Pancreas (tissue), 10 donors: ENCODE measurements around the gene DROSHA. TPM values are rescaled to one million over a fixed set of nuclear protein-coding genes. Genes with fewer than 3 reads are reported as not detected.
"Not testable (repeated sequence)": the region's sequence is repeated elsewhere in the genome, so short reads cannot be mapped to it uniquely, and the experiment has no call there.

ENCODE experiments used
- ATAC-seq, 4 donors: fragments of 200-7000 bp; cut with Tn5 transposase; one replicate each; pipeline versions ENCODE4 v1.8.0 to v1.9.1; 2020; ENCODE audit warnings: mild to moderate bottlenecking in 4 of 4, moderate library complexity in 4 of 4
- DNase-seq, 6 donors: peaks; one replicate each; pipeline ENCODE4 v3.0.0-alpha.2; 2020
- FAIRE-seq: peaks from 2 replicates; lab custom pipeline; 2012; peaks lifted over from hg19 to GRCh38; lab: Jason Lieb, UNC
- H3K27ac ChIP-seq, 4 donors: fragments of 200-600 bp; sonication (generic); 1 replicate in 3 of 4; 2 replicates in 1 of 4; pipeline versions ENCODE4 v1.5.0 to v1.8.0; 2020
- H3K27me3 ChIP-seq, 4 donors: fragments of 200-600 bp; one replicate each; pipeline ENCODE4 v1.8.0; 2021
- H3K36me3 ChIP-seq, 3 donors: fragments of 200-600 bp; sonication (generic) in 1 of 3; one replicate each; pipeline versions ENCODE4 v1.5.0 to v1.8.0; 2020 to 2021
- H3K4me1 ChIP-seq, 3 donors: fragments of 200-600 bp; one replicate each; pipeline ENCODE4 v1.8.0; 2021
- H3K4me3 ChIP-seq, 4 donors: fragments of 200-600 bp; sonication (generic) in 2 of 4; one replicate each; pipeline versions ENCODE4 v1.5.0 to v1.8.0; 2020 to 2021
- H3K9me3 ChIP-seq, 4 donors: fragments of 200-600 bp; one replicate each; pipeline ENCODE4 v1.8.0; 2021
- CTCF ChIP-seq, 4 donors: fragments of 200-600 bp; sonication (generic) in 3 of 4; IDR thresholded peaks; one replicate each; pipeline versions ENCODE4 v1.5.0 to v1.8.0; 2021; ENCODE audit warnings: antibody characterized with exemption in 4 of 4
- WGBS, 2 donors: extraction: QIAGEN DNeasy Blood & Tissue Kit; methylation state at CpG; one replicate each; pipeline ENCODE4 v1.1.7; 2013; 5-methylcytosine and 5-hydroxymethylcytosine counted together
- intact Hi-C, 3 donors: fragments of 100-400 bp; cut with DNase I; formaldehyde crosslinking; loops; one replicate each; pipeline versions ENCODE4 v1.11.1 to v1.14.2; 2022
- polyA plus RNA-seq, 2 donors: library from polyadenylated mRNA; stranded (reverse); fragments of 200-250 nt; gene quantifications; one replicate each; pipeline ENCODE4 v1.2.3, GENCODE V29; 2013
- total RNA-seq, 6 donors: library from RNA; stranded (reverse); fragmentation: NEBNext Ultra II Directional in 4 of 6; extraction: Animal tissue kit (Norgen Biotek cat#: 25700) in 4 of 6; gene quantifications; one replicate each; pipeline versions ENCODE4 v1.2.1 to v1.2.4, GENCODE V29; 2021 to 2023
- donor health status: healthy with polysubstance abuse.
- donor health status: DM: no; HTN: no; CAD: no; lungs with moderate emphysema.
- donor health status: DM: no; HTN: no; CAD: no.
- donor health status: control.
- donor health status: control.
- donor health status: Bipolar disorder and iron deficiency.
- donor health status: DM: yes; HTN: yes; CAD: no.
- donor health status: DM: no; HTN: no; CAD: no.
- donor health status: DM: no; HTN: no; CAD: no.
- donor health status: DM: yes; HTN: yes; CAD: no.

DROSHA gene
- total and polyA plus RNA-seq, 8 donors = 19.0 to 79.0 (median 28.0) TPM

GRCh38 chr5:31551878-31552277, 20.0 kb upstream of the DROSHA start:
- no peak for TF ChIP-seq CTCF (IDR thresholded peaks at IDR 0.05)
- no peaks in the 10 kb centered on the region for H3K27me3 ChIP-seq
- H3K4me1 ChIP-seq = no peaks in the 10 kb centered on the region
- peaks cover 5 to 25% (median 5%) of the 10 kb centered on the region in 3 donors for H3K36me3 ChIP-seq
- FAIRE-seq (no peak), DNase-seq (no peak), ATAC-seq (no peak)
- H3K4me3 ChIP-seq = no peak overlapping the region
- 91% methylated on average over 3 of the region's 3 CpGs for WGBS, 2 donors
- intact Hi-C loops = no loop called here
- H3K27ac ChIP-seq = no peak overlapping the region
- H3K9me3 ChIP-seq = no peaks in the 10 kb centered on the region

- H3K9me3 ChIP-seq, H3K27ac ChIP-seq, DNase-seq, ATAC-seq, FAIRE-seq, H3K4me3 ChIP-seq, H3K4me1 ChIP-seq, H3K27me3 ChIP-seq, intact Hi-C loops: not testable (repeated sequence)
- 98 to 100% methylated on average over 2 of the region's 2 CpGs for WGBS, 2 donors
- peaks cover 5 to 25% (median 7%) of the 10 kb centered on the region in 3 donors for H3K36me3 ChIP-seq
Observed at GRCh38 chr5:31549114-31549513, 17.2 kb upstream of the DROSHA start.

- DNase-seq (no peak), FAIRE-seq (no peak), ATAC-seq (no peak)
- H3K27ac ChIP-seq = no peak overlapping the region
- no peak for TF ChIP-seq CTCF (IDR thresholded peaks at IDR 0.05)
- no peaks in the 10 kb centered on the region for H3K27me3 ChIP-seq
- no peaks in the 10 kb centered on the region for H3K9me3 ChIP-seq
- WGBS, 2 donors = 67 to 68% methylated on average over 4 of the region's 4 CpGs
- H3K36me3 ChIP-seq = peaks cover 0 to 36% (median 24%) of the 10 kb centered on the region in 3 donors
- peaks cover 0 to 5% (median 0%) of the 10 kb centered on the region in 3 donors for H3K4me1 ChIP-seq
- intact Hi-C loops = no loop called here
- no peak overlapping the region for H3K4me3 ChIP-seq
Observed at GRCh38 chr5:31537851-31538250, 6.0 kb upstream of the DROSHA start.

- DNase-seq (no peak), ATAC-seq (no peak), FAIRE-seq (no peak)
- Histone ChIP-seq H3K27ac (no peak overlapping the region), H3K4me3 (no peak overlapping the region), H3K9me3 (no peaks in the 10 kb centered on the region), H3K36me3 (peaks cover 0 to 36% (median 24%) of the 10 kb centered on the region in 3 donors), H3K4me1 (peaks cover 0 to 5% (median 0%) of the 10 kb centered on the region in 3 donors), H3K27me3 (no peaks in the 10 kb centered on the region)
- TF ChIP-seq CTCF (IDR thresholded peaks at IDR 0.05) = no peak
- intact Hi-C loops = no loop called here
Observed at GRCh38 chr5:31537349-31537748, 5.5 kb upstream of the DROSHA start.

GRCh38 chr5:31536873-31537272, 5.0 kb upstream of the DROSHA start:
- no peak overlapping the region for H3K27ac ChIP-seq
- no peak for ATAC-seq
- H3K9me3 ChIP-seq = no peaks in the 10 kb centered on the region
- H3K27me3 ChIP-seq = no peaks in the 10 kb centered on the region
- FAIRE-seq = no peak
- H3K36me3 ChIP-seq = peaks cover 0 to 36% (median 23%) of the 10 kb centered on the region in 3 donors
- intact Hi-C loops = no loop called here
- H3K4me3 ChIP-seq = no peak overlapping the region
- peaks cover 0 to 5% (median 0%) of the 10 kb centered on the region in 3 donors for H3K4me1 ChIP-seq
- TF ChIP-seq CTCF (IDR thresholded peaks at IDR 0.05) = no peak
- WGBS, 2 donors = 77 to 85% methylated on average over 3 of the region's 3 CpGs
- DNase-seq = no peak
